ENCODE measurements around the gene BBS9. TPM values are rescaled to one million over a fixed set of nuclear protein-coding genes. Genes with fewer than 3 reads are reported as not detected.

Gene BBS9
- total and polyA plus RNA-seq, 2 experiments from 2014 or later: 27.2 to 66.1 TPM

GRCh38 chr7:33500703-33501701, 371.6 kb downstream of the BBS9 start:
- Histone ChIP-seq H4K20me1 (replicated peaks; ENCODE audit: insufficient read depth) (no peaks in the 10 kb centered on the region), H3K79me2 (replicated peaks; ENCODE audit: insufficient read depth) (no peaks in the 10 kb centered on the region), H2AFZ (no peak overlapping the region), H3K27me3 (ENCODE audit: insufficient read depth) (no peaks in the 10 kb centered on the region), H3K9me2 (ENCODE audit: insufficient read depth) (no peaks in the 10 kb centered on the region), H3F3A (replicated peaks; ENCODE audit: low read depth) (no peaks in the 10 kb centered on the region), H3K4me2 (no peak overlapping the region), H3K4me1 (ENCODE audit: insufficient read depth) (peaks cover 7% of the 10 kb centered on the region), H3K4me3 (no peak overlapping the region), H3K27ac (ENCODE audit: low read depth) (no peak overlapping the region), H3K36me3 (ENCODE audit: insufficient read depth) (no peaks in the 10 kb centered on the region)
- H3K4me1 Mint-ChIP-seq: peaks cover 24% of the 10 kb centered on the region
- no peak for DNase-seq (ENCODE audit: low spot score)
- no peaks in the 10 kb centered on the region for H3K27me3 Mint-ChIP-seq (ENCODE audit: insufficient read depth, low read depth, poor library complexity)
- H3K27ac Mint-ChIP-seq: no peak overlapping the region
- H3K9me3 Mint-ChIP-seq: no peaks in the 10 kb centered on the region
- H3K4me3 Mint-ChIP-seq: no peak overlapping the region
- no peak for ATAC-seq
- TF ChIP-seq STAT1 (IDR thresholded peaks at IDR 0.05; ENCODE audit: unreplicated experiment): no peak
- no peak for TF ChIP-seq JUNB (IDR thresholded peaks at IDR 0.05; ENCODE audit: unreplicated experiment)
- TF ChIP-seq ETS1 (IDR thresholded peaks at IDR 0.05): no peak
- TF ChIP-seq ZNF462 (CRISPR knock-in tag; IDR thresholded peaks at IDR 0.05): no peak
- no peak for TF ChIP-seq ZNF331 (CRISPR knock-in tag; IDR thresholded peaks at IDR 0.05; ENCODE audit: low read depth)
- no peak for TF ChIP-seq ZNF114 (CRISPR knock-in tag; IDR thresholded peaks at IDR 0.05)
- TF ChIP-seq REST (IDR thresholded peaks at IDR 0.05; ENCODE audit: unreplicated experiment): no peak
- no peak for TF ChIP-seq CTCF (conservative IDR thresholded peaks at IDR 0.05; ENCODE audit: low read depth in 2 of 2)
- TF ChIP-seq EZH2 (IDR thresholded peaks at IDR 0.05; ENCODE audit: low read depth, unreplicated experiment): no peak
- TF ChIP-seq EZH2phosphoT487 (IDR thresholded peaks at IDR 0.05; ENCODE audit: unreplicated experiment): no peak
- TF ChIP-seq POLR2AphosphoS5 (IDR thresholded peaks at IDR 0.05; ENCODE audit: low read depth): no peak
- no peak for TF ChIP-seq NANOG (IDR thresholded peaks at IDR 0.05; ENCODE audit: borderline replicate concordance)
- no peak for TF ChIP-seq CREB1 (CRISPR knock-in tag; IDR thresholded peaks at IDR 0.05; ENCODE audit: low read depth)
- H3K36me3 Mint-ChIP-seq (ENCODE audit: low read depth): no peaks in the 10 kb centered on the region

Measured in GM23338 (cell line).